Endothelial cell of umbilical vein (primary cell): Measurements from ENCODE around the gene SYTL4.

ENCODE experiments used
- CTCF ChIP-seq, 2 donors: IDR thresholded peaks; 1 replicate in 1 of 2; 2 replicates in 1 of 2; pipeline ENCODE4 v1.5.1; 2011; ENCODE audit warnings: low read length in 2 of 2, mild to moderate bottlenecking in 2 of 2, moderate library complexity in 2 of 2, control low read depth in 1 of 2, inconsistent platforms in 1 of 2, low read depth in 1 of 2; ENCODE audit not compliant: insufficient read depth in 1 of 2; ENCODE audit errors: extremely low read depth in 1 of 2
- EZH2 ChIP-seq: IDR thresholded peaks from 2 replicates; pipeline ENCODE4 v1.6.1; 2012; ENCODE audit warnings: borderline replicate concordance, low read depth, mild to moderate bottlenecking, moderate library complexity, low read length, inconsistent platforms; ENCODE audit not compliant: severe bottlenecking
- FOS ChIP-seq: IDR thresholded peaks from 2 replicates; pipeline ENCODE4 v1.6.1; 2011; ENCODE audit warnings: mild to moderate bottlenecking, low read length, moderate library complexity, borderline replicate concordance; ENCODE audit not compliant: insufficient read depth
- GATA2 ChIP-seq: IDR thresholded peaks from 2 replicates; pipeline ENCODE4 v1.7.0; 2011; ENCODE audit warnings: low read depth, mild to moderate bottlenecking, moderate library complexity, mixed read lengths, low read length; ENCODE audit not compliant: insufficient read length, insufficient read depth
- JUN ChIP-seq: IDR thresholded peaks from 2 replicates; pipeline ENCODE4 v1.6.1; 2011; ENCODE audit warnings: borderline replicate concordance, low read depth; ENCODE audit not compliant: insufficient read length, insufficient read depth
- MAX ChIP-seq: IDR thresholded peaks from 2 replicates; pipeline ENCODE4 v1.6.1; 2011; ENCODE audit not compliant: insufficient read depth, insufficient read length
- MYC ChIP-seq: IDR thresholded peaks from one replicate; pipeline ENCODE4 v1.6.1; 2011; ENCODE audit warnings: mild to moderate bottlenecking, low read depth, low read length
- POLR2A ChIP-seq: IDR thresholded peaks from 2 replicates; pipeline ENCODE4 v1.6.1; 2012; ENCODE audit warnings: low read depth, mild to moderate bottlenecking, control low read depth, low read length
- POLR2AphosphoS5 ChIP-seq: IDR thresholded peaks from 2 replicates; pipeline ENCODE4 v1.6.1; 2012; ENCODE audit warnings: low read depth, mild to moderate bottlenecking, control low read depth, low read length, moderate library complexity; ENCODE audit not compliant: insufficient read depth

GRCh38 chrX:100704581-100705203 lies 27.2 kb downstream of the SYTL4 start:
- TF ChIP-seq CTCF (IDR thresholded peaks at IDR 0.05; ENCODE audit: extremely low read depth in 1 of 2, insufficient read depth in 1 of 2, low read depth in 1 of 2, low read length in 2 of 2) (no peak), MAX (no peak), POLR2A (no peak), POLR2AphosphoS5 (no peak), EZH2 (no peak), MYC (no peak), JUN (no peak), GATA2 (no peak), FOS (no peak)
